Endothelial cell of umbilical vein (primary cell): ENCODE data around the gene MSANTD2. TPM values are rescaled to one million over a fixed set of nuclear protein-coding genes. Genes with fewer than 3 reads are reported as not detected.
A peak's percentile ranks its signal among the peaks of the same experiment; 100 is the strongest.

ENCODE experiments used
- BruUV-seq: library from RNA; stranded (reverse); fragments of 400-500 nt; replicated peaks from 2 replicates; lab custom pipeline; 2021; lab: Mats Ljungman, UMichigan
- CTCF ChIA-PET: fragments of 300-600, 350-600 bp; sonication (Branson Sonifier 250); formaldehyde crosslinking; loops from one replicate; lab custom pipeline; 2021; ENCODE audit warnings: antibody characterized with exemption, inconsistent platforms; lab: Charles Lee
- POLR2A ChIA-PET: fragments of 300-600, 350-600 bp; sonication (Branson Sonifier 250); formaldehyde crosslinking; loops from one replicate; lab custom pipeline; 2021; ENCODE audit warnings: antibody characterized with exemption, inconsistent platforms; lab: Charles Lee
- DNase-seq: peaks from one replicate; pipeline ENCODE4 v3.0.0-alpha.2; 2011; ENCODE audit warnings: low read depth, low spot score
- FAIRE-seq: peaks from 2 replicates; lab custom pipeline; 2011; peaks lifted over from hg19 to GRCh38; lab: Jason Lieb, UNC
- H2AFZ ChIP-seq: 2 replicates; pipeline ENCODE4 v1.6.0; 2012; ENCODE audit warnings: low read depth, low read length, control low read depth, inconsistent platforms
- H3K27ac ChIP-seq: 2 replicates; pipeline ENCODE4 v1.5.1; 2011; ENCODE audit warnings: low read depth, mild to moderate bottlenecking, control low read depth, low read length, moderate library complexity; ENCODE audit not compliant: insufficient read depth
- H3K27me3 ChIP-seq, 2 experiments: 2 replicates each; pipeline versions ENCODE4 v1.6.0 to v1.6.1; 2011; ENCODE audit warnings: low read length in 2 of 2, mixed read lengths in 1 of 2; ENCODE audit not compliant: control insufficient read depth in 2 of 2, insufficient read depth in 2 of 2
- H3K36me3 ChIP-seq, 2 experiments: 2 replicates in 1 of 2; 3 replicates in 1 of 2; pipeline ENCODE4 v1.5.1; 2011; ENCODE audit warnings: low read length in 2 of 2, mild to moderate bottlenecking in 1 of 2, moderate library complexity in 1 of 2; ENCODE audit not compliant: control insufficient read depth in 2 of 2, insufficient read depth in 2 of 2; ENCODE audit errors: extremely low read depth in 1 of 2
- H3K4me1 ChIP-seq: 3 replicates; pipeline ENCODE4 v1.5.1; 2011; ENCODE audit warnings: mild to moderate bottlenecking, low read length; ENCODE audit not compliant: control insufficient read depth, insufficient read depth; ENCODE audit errors: extremely low read depth
- H3K4me2 ChIP-seq: 2 replicates; pipeline ENCODE4 v1.6.1; 2011; ENCODE audit warnings: low read length, control low read depth, mixed read lengths; ENCODE audit not compliant: insufficient read depth
- H3K4me3 ChIP-seq, 3 experiments: fragments of 200-600 bp in 1 of 3; sonication (generic), shearing (Covaris generic) in 1 of 3; replicated peaks in 1 of 3; 2 replicates each; pipeline ENCODE4 v1.5.1; 2011 to 2016; ENCODE audit warnings: control low read depth in 3 of 3, low read length in 3 of 3, mild to moderate bottlenecking in 2 of 3, inconsistent platforms in 1 of 3, low read depth in 1 of 3, moderate library complexity in 1 of 3; ENCODE audit not compliant: insufficient read depth in 1 of 3
- H3K79me2 ChIP-seq: 2 replicates; pipeline ENCODE4 v1.6.0; 2012; ENCODE audit warnings: low read length, inconsistent platforms; ENCODE audit not compliant: control insufficient read depth, insufficient read depth
- H3K9ac ChIP-seq: replicated peaks from 2 replicates; pipeline ENCODE3; 2011; ENCODE audit warnings: low read length, control low read depth; ENCODE audit not compliant: insufficient read depth; ENCODE audit errors: extremely low read depth
- H3K9me1 ChIP-seq: replicated peaks from 3 replicates; pipeline ENCODE4 v1.6.0; 2011; ENCODE audit warnings: mild to moderate bottlenecking, low read length; ENCODE audit not compliant: control insufficient read depth, insufficient read depth; ENCODE audit errors: extremely low read depth
- H3K9me3 ChIP-seq: replicated peaks from 2 replicates; pipeline ENCODE4 v1.5.1; 2012; ENCODE audit warnings: low read length, inconsistent platforms; ENCODE audit not compliant: control insufficient read depth, insufficient read depth
- H4K20me1 ChIP-seq: replicated peaks from 2 replicates; pipeline ENCODE3; 2011; ENCODE audit warnings: mild to moderate bottlenecking, low read length; ENCODE audit not compliant: control insufficient read depth, insufficient read depth; ENCODE audit errors: extremely low read depth
- POLR2AphosphoS5 ChIP-seq: IDR thresholded peaks from 2 replicates; pipeline ENCODE4 v1.6.1; 2012; ENCODE audit warnings: low read depth, mild to moderate bottlenecking, control low read depth, low read length, moderate library complexity; ENCODE audit not compliant: insufficient read depth
- dilution Hi-C: fragments of 300-500 bp; cut with MboI; formaldehyde crosslinking; loops from one replicate; pipeline ENCODE4 v1.15.0; 2019; ENCODE audit warnings: low sequenced_read_pairs; ENCODE audit not compliant: extremely low pct_ligation_motif_present
- intact Hi-C: fragments of 100-400 bp; cut with micrococcal nuclease; formaldehyde crosslinking; loops from one replicate; pipeline ENCODE4 v1.10.0; 2022
- polyA plus RNA-seq, 4 experiments: library from polyadenylated mRNA; depleted of rRNA in 3 of 4; stranded (reverse) in 3 of 4; unstranded in 1 of 4; fragments of >200 nt; gene quantifications; 2 replicates each; pipeline versions ENCODE4 v1.2.1 to v1.2.3, GENCODE V29; 2011 to 2012; ENCODE audit warnings: missing spikeins in 1 of 4
- total RNA-seq: library from RNA; stranded (reverse); gene quantifications from 2 replicates; pipeline ENCODE4 v1.2.3, GENCODE V29; 2021
- TF ChIP-seq, protein P1 (sequence below), 2 donors: IDR thresholded peaks; 1 replicate in 1 of 2; 2 replicates in 1 of 2; pipeline ENCODE4 v1.5.1; 2011; ENCODE audit warnings: low read length in 2 of 2, mild to moderate bottlenecking in 2 of 2, moderate library complexity in 2 of 2, control low read depth in 1 of 2, inconsistent platforms in 1 of 2, low read depth in 1 of 2; ENCODE audit not compliant: insufficient read depth in 1 of 2; ENCODE audit errors: extremely low read depth in 1 of 2
- TF ChIP-seq, protein P2 (sequence below): IDR thresholded peaks from 2 replicates; pipeline ENCODE4 v1.6.1; 2011; ENCODE audit not compliant: insufficient read depth, insufficient read length

MSANTD2 gene
- total and polyA plus RNA-seq, 2 donors (not counting 3 experiments of a cell fraction or from before 2014, with no cell fraction given), result 5.5 to 23.2 TPM

DNA sequence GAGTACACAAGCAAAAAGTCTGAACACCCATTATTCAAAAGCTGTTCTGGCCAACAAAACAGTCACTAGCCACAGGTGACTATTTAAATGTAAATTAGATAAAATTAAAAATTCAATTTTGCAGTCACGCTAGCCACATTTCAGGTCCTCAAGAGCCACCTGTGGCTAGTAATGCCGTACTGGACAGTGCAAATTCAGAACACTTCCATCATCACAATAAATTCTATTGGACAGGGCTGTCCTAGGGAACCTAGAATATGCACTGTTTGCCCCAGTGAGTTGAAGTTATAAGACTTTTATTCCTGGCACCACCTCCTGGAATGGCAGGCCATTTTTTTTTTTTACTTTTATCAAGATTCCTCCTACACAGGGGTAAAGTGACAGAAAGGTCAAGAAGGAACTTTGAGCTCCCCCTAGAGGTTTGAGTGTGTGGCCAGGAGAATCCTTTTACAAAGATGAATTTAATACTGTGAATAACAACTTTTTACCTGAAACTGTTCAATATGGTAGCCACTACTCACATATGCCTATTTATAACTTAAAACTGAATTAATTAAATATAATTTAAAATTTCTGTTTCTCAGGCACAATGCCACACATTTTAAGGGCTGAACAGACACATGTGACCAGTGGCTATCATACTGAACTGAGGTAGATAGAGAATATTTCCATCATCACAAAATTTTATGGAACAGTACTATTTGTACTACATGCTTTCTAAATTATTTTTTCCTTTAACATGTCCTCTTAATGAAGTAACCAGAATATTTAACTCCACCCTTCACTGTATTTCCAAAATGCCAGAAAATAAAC is 6.5 kb downstream of the MSANTD2 start:
- H3K27me3 ChIP-seq, result no peaks in the 10 kb centered on the region
- ChIA-PET POLR2A (interaction anchor here (2.0 kb wide), 1 partner anchor 21 kb away, joined by 5 read pairs; no protein-coding TSS in a partner anchor), CTCF (interaction anchor here (0.6 to 10.2 kb wide), 36 partner anchors 8 to 166 kb away, joined by 3 to 191 read pairs (median 8); partner anchors contain the start of genes NRGN, SIAE, SPA17 and VSIG2)
- H3K9me3 ChIP-seq, result no peaks in the 10 kb centered on the region
- TF ChIP-seq POLR2AphosphoS5, result no peak
- TF ChIP-seq, protein P1, sequence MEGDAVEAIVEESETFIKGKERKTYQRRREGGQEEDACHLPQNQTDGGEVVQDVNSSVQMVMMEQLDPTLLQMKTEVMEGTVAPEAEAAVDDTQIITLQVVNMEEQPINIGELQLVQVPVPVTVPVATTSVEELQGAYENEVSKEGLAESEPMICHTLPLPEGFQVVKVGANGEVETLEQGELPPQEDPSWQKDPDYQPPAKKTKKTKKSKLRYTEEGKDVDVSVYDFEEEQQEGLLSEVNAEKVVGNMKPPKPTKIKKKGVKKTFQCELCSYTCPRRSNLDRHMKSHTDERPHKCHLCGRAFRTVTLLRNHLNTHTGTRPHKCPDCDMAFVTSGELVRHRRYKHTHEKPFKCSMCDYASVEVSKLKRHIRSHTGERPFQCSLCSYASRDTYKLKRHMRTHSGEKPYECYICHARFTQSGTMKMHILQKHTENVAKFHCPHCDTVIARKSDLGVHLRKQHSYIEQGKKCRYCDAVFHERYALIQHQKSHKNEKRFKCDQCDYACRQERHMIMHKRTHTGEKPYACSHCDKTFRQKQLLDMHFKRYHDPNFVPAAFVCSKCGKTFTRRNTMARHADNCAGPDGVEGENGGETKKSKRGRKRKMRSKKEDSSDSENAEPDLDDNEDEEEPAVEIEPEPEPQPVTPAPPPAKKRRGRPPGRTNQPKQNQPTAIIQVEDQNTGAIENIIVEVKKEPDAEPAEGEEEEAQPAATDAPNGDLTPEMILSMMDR (IDR thresholded peaks at IDR 0.05; ENCODE audit: extremely low read depth in 1 of 2, insufficient read depth in 1 of 2, low read depth in 1 of 2, low read length in 2 of 2), result peak; percentile 64
- TF ChIP-seq, protein P2, sequence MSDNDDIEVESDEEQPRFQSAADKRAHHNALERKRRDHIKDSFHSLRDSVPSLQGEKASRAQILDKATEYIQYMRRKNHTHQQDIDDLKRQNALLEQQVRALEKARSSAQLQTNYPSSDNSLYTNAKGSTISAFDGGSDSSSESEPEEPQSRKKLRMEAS, result no peak
- FAIRE-seq, result no peak
- H3K9me1 ChIP-seq, result no peaks in the 10 kb centered on the region
- intact Hi-C loops, result loop anchor here (1.0 kb wide), 4 partner anchors 30 to 149 kb away; no protein-coding TSS in a partner anchor
- dilution Hi-C loops, result no loop called here
- H3K4me3 ChIP-seq, result no peak overlapping the region
- peaks cover 100% of the 10 kb centered on the region for H3K79me2 ChIP-seq
- H3K4me1 ChIP-seq, result peaks cover 9% of the 10 kb centered on the region
- H4K20me1 ChIP-seq, result peaks cover 4% of the 10 kb centered on the region
- H3K4me2 ChIP-seq, result no peak overlapping the region
- BruUV-seq, result no TSS peak
- no peak overlapping the region for H2AFZ ChIP-seq
- no peak overlapping the region for H3K27ac ChIP-seq
- DNase-seq, result peak; percentile 70
- no peak overlapping the region for H3K9ac ChIP-seq
- H3K36me3 ChIP-seq, result no peaks in the 10 kb centered on the region
